HepG2 (cell line): ENCODE results near the gene DPH6. TPM values are rescaled to one million over a fixed set of nuclear protein-coding genes. Genes with fewer than 3 reads are reported as not detected.

Experiments
- BRCA1 ChIP-seq: sonication (generic); formaldehyde crosslinking; IDR thresholded peaks from 2 replicates; pipeline ENCODE4 v1.4.0; 2020; ENCODE audit warnings: missing genetic modification reagents
- FOXK2 ChIP-seq: fragments of 450-650 bp; IDR thresholded peaks from 2 replicates; pipeline ENCODE4 v1.6.1; 2016
- GABPA ChIP-seq, 2 experiments: IDR thresholded peaks; 2 replicates each; pipeline ENCODE4 v1.6.1; 2011 to 2016; ENCODE audit warnings: low read depth in 2 of 2, low read length in 1 of 2, missing biosample characterization in 1 of 2, missing genetic modification characterization in 1 of 2
- MLLT10 ChIP-seq: sonication (generic); formaldehyde crosslinking; IDR thresholded peaks from 2 replicates; pipeline ENCODE4 v1.4.0; 2020; ENCODE audit warnings: missing genetic modification reagents
- NKX3-1 ChIP-seq: sonication (generic); formaldehyde crosslinking; IDR thresholded peaks from 2 replicates; pipeline ENCODE4 v1.5.0; 2020; ENCODE audit warnings: missing genetic modification reagents
- SMAD3 ChIP-seq: sonication (generic); formaldehyde crosslinking; IDR thresholded peaks from 2 replicates; pipeline ENCODE4 v1.4.0; 2020; ENCODE audit warnings: missing genetic modification reagents
- SP4 ChIP-seq: sonication (generic); formaldehyde crosslinking; IDR thresholded peaks from 2 replicates; pipeline ENCODE4 v1.8.1; 2023; ENCODE audit warnings: mild to moderate bottlenecking, missing genetic modification reagents
- TAF15 ChIP-seq: fragments of 200-400 bp; formaldehyde crosslinking; IDR thresholded peaks from one replicate; pipeline ENCODE4 v1.6.1; 2018; ENCODE audit warnings: mild to moderate bottlenecking, low read depth, low read length; ENCODE audit not compliant: poor library complexity, severe bottlenecking
- THAP11 ChIP-seq: IDR thresholded peaks from 2 replicates; pipeline ENCODE4 v1.6.1; 2016; ENCODE audit warnings: missing biosample characterization, missing genetic modification reagents
- WIZ ChIP-seq: sonication (generic); formaldehyde crosslinking; IDR thresholded peaks from 2 replicates; pipeline ENCODE4 v1.5.1; 2020; ENCODE audit warnings: mild to moderate bottlenecking, missing genetic modification reagents
- ZNF253 ChIP-seq: sonication (generic); formaldehyde crosslinking; IDR thresholded peaks from 2 replicates; pipeline ENCODE4 v1.8.0; 2022; ENCODE audit warnings: mild to moderate bottlenecking, missing genetic modification reagents, borderline replicate concordance
- ZNF563 ChIP-seq: sonication (generic); formaldehyde crosslinking; IDR thresholded peaks from 2 replicates; pipeline ENCODE4 v1.8.0; 2022; ENCODE audit warnings: mild to moderate bottlenecking, moderate library complexity, missing genetic modification reagents
- ZNF747 ChIP-seq: sonication (generic); formaldehyde crosslinking; IDR thresholded peaks from 2 replicates; pipeline ENCODE4 v1.8.1; 2023; ENCODE audit warnings: missing genetic modification reagents, mild to moderate bottlenecking, borderline replicate concordance
- ZNF75D ChIP-seq: sonication (generic); formaldehyde crosslinking; IDR thresholded peaks from 2 replicates; pipeline ENCODE4 v1.8.1; 2023; ENCODE audit warnings: missing genetic modification reagents, mild to moderate bottlenecking, borderline replicate concordance
- polyA plus RNA-seq, 8 experiments: library from polyadenylated mRNA; depleted of rRNA in 3 of 8; stranded (reverse) in 7 of 8; unstranded in 1 of 8; fragments of >200 nt; fragmentation: Illumina TruSeq in 4 of 8; extraction: Trizol in 4 of 8; gene quantifications; 2 replicates each; pipeline versions ENCODE4 v1.2.1 to v1.2.3, GENCODE V29; 2011 to 2016; ENCODE audit warnings: low read depth in 4 of 8, missing spikeins in 1 of 8, mixed read lengths in 1 of 8; ENCODE audit not compliant: insufficient read depth in 1 of 8
- total RNA-seq, 5 experiments: library from RNA; depleted of rRNA; stranded (reverse); fragments of >200 nt; fragmentation: Illumina TruSeq; extraction: Trizol; gene quantifications; 2 replicates each; pipeline ENCODE4 v1.2.3, GENCODE V29; 2016; ENCODE audit warnings: low read depth in 1 of 5
- TF ChIP-seq, protein P1 (sequence below): sonication (generic); formaldehyde crosslinking; IDR thresholded peaks from 2 replicates; pipeline ENCODE4 v1.4.0; 2020; ENCODE audit warnings: mild to moderate bottlenecking, missing genetic modification reagents
- TF ChIP-seq, protein P2 (sequence below), 2 experiments: fragments of 450-650 bp in 1 of 2; sonication (generic) in 1 of 2; formaldehyde crosslinking; IDR thresholded peaks; 2 replicates each; pipeline versions ENCODE4 v1.5.0 to v1.8.0; 2020 to 2022; ENCODE audit warnings: mild to moderate bottlenecking in 1 of 2, missing genetic modification reagents in 1 of 2
- TF ChIP-seq, protein P3 (sequence below): sonication (generic); formaldehyde crosslinking; IDR thresholded peaks from 2 replicates; pipeline ENCODE4 v1.4.0; 2020; ENCODE audit warnings: missing genetic modification reagents, borderline replicate concordance

Gene DPH6
- total and polyA plus RNA-seq, 2 of the 13 experiments (the other 11 are each of a cell fraction or from before 2014, with no cell fraction given) = 10.2 to 25.8 TPM

DNA sequence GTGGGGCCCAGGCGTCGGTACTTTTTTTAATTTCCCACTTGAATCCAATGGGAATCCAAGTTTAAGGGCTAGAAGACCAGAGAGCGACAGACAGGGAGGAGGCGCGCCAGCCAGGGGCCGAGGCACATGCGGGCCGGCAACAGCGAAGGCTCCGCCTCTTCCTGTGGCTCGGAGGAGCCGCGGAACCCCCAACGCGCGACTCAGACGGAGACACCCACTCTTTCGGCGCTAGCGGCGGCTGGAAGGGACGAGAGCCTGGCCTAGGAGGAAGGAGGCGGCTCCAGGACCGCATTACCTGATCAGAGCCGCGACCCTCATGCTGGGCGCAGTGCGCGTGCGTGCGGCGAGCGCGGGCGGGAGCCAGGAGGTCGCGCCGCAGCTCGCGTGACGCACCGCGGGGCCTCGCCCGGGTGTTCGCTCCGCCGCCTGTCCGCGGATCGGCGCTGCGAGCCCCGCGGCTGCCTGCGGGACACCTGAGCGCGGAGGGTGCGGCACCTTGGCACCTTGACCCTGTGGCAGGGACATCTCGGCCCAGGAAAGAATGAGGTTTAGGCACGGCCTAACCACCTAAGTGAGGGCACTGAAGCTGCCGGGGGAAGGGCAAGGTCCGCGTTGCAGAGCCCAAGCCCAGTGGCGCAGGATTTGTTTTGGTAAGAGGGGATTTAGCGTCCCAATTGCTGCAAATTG lies at the start of gene DPH6 (continued):
- TF ChIP-seq, protein P1, sequence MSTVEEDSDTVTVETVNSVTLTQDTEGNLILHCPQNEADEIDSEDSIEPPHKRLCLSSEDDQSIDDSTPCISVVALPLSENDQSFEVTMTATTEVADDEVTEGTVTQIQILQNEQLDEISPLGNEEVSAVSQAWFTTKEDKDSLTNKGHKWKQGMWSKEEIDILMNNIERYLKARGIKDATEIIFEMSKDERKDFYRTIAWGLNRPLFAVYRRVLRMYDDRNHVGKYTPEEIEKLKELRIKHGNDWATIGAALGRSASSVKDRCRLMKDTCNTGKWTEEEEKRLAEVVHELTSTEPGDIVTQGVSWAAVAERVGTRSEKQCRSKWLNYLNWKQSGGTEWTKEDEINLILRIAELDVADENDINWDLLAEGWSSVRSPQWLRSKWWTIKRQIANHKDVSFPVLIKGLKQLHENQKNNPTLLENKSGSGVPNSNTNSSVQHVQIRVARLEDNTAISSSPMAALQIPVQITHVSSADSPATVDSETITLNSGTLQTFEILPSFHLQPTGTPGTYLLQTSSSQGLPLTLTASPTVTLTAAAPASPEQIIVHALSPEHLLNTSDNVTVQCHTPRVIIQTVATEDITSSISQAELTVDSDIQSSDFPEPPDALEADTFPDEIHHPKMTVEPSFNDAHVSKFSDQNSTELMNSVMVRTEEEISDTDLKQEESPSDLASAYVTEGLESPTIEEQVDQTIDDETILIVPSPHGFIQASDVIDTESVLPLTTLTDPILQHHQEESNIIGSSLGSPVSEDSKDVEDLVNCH = no peak
- TF ChIP-seq BRCA1 (CRISPR knock-in tag) (peak; percentile 25; the same call in 1 of the 2 replicates), THAP11 (CRISPR knock-in tag) (peak; percentile 77), NKX3-1 (CRISPR knock-in tag) (peak; percentile 31; the same call in 1 of the 2 replicates), ZNF563 (CRISPR knock-in tag) (0 out of 2 replicates have a peak, but pooled peaks have one; percentile 79), WIZ (peak; percentile 59; the same call in 1 of the 2 replicates), GABPA (IDR thresholded peaks at IDR 0.05; ENCODE audit: low read depth, low read length) (peak; percentile 49), GABPA (CRISPR knock-in tag; IDR thresholded peaks at IDR 0.05; ENCODE audit: low read depth) (peak; percentile 69), SMAD3 (CRISPR knock-in tag) (no peak), ZNF253 (no peak), TAF15 (peak; percentile 53), ZNF75D (CRISPR knock-in tag) (no peak), FOXK2 (no peak), SP4 (CRISPR knock-in tag) (peak; percentile 58; the same call in 1 of the 2 replicates), ZNF747 (CRISPR knock-in tag) (no peak), MLLT10 (no peak)
- TF ChIP-seq, protein P2, sequence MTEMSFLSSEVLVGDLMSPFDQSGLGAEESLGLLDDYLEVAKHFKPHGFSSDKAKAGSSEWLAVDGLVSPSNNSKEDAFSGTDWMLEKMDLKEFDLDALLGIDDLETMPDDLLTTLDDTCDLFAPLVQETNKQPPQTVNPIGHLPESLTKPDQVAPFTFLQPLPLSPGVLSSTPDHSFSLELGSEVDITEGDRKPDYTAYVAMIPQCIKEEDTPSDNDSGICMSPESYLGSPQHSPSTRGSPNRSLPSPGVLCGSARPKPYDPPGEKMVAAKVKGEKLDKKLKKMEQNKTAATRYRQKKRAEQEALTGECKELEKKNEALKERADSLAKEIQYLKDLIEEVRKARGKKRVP (CRISPR knock-in tag; IDR thresholded peaks at IDR 0.05) = no peak
- TF ChIP-seq, protein P3, sequence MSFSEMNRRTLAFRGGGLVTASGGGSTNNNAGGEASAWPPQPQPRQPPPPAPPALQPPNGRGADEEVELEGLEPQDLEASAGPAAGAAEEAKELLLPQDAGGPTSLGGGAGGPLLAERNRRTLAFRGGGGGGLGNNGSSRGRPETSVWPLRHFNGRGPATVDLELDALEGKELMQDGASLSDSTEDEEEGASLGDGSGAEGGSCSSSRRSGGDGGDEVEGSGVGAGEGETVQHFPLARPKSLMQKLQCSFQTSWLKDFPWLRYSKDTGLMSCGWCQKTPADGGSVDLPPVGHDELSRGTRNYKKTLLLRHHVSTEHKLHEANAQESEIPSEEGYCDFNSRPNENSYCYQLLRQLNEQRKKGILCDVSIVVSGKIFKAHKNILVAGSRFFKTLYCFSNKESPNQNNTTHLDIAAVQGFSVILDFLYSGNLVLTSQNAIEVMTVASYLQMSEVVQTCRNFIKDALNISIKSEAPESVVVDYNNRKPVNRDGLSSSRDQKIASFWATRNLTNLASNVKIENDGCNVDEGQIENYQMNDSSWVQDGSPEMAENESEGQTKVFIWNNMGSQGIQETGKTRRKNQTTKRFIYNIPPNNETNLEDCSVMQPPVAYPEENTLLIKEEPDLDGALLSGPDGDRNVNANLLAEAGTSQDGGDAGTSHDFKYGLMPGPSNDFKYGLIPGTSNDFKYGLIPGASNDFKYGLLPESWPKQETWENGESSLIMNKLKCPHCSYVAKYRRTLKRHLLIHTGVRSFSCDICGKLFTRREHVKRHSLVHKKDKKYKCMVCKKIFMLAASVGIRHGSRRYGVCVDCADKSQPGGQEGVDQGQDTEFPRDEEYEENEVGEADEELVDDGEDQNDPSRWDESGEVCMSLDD (CRISPR knock-in tag) = peak; percentile 52; the same call in 1 of the 2 replicates
